ENCODE results near the gene RSU1. TPM values are rescaled to one million over a fixed set of nuclear protein-coding genes. Genes with fewer than 3 reads are reported as not detected.

Gene RSU1
- total RNA-seq, 1 experiment from 2014 or later: 29.5 TPM

GRCh38 chr10:16690417-16690816, 126.8 kb downstream of the RSU1 start (continued):
- TF ChIP-seq EZH2 (IDR thresholded peaks at IDR 0.05) (no peak), ELF1 (IDR thresholded peaks at IDR 0.05; ENCODE audit: borderline replicate concordance, low read depth) (no peak), POLR2AphosphoS5 (IDR thresholded peaks at IDR 0.05; ENCODE audit: low read depth, low read length) (no peak), CEBPB (IDR thresholded peaks at IDR 0.05; ENCODE audit: low read depth) (no peak), ZNF274 (IDR thresholded peaks at IDR 0.05; ENCODE audit: low read depth, low read length) (no peak), ATF3 (IDR thresholded peaks at IDR 0.05) (no peak), REST (IDR thresholded peaks at IDR 0.05; ENCODE audit: low read depth) (no peak), SRF (IDR thresholded peaks at IDR 0.05; ENCODE audit: low read depth) (no peak), CBX3 (IDR thresholded peaks at IDR 0.05; ENCODE audit: low read depth) (no peak)

GRCh38 chr10:16689696-16690095, 127.5 kb downstream of the RSU1 start:
- no peaks in the 10 kb centered on the region for H3K9me2 ChIP-seq (ENCODE audit: insufficient read depth)
- intact Hi-C loops (cut with micrococcal nuclease): no loop called here
- H3K36me3 ChIP-seq (ENCODE audit: control insufficient read depth in 1 of 2, insufficient read depth in 2 of 2, low read length in 2 of 2): no peaks in the 10 kb centered on the region
- POLR2A ChIA-PET: no interaction called here
- CTCF ChIA-PET: no interaction called here
- no peak for TF ChIP-seq SP1 (IDR thresholded peaks at IDR 0.05; ENCODE audit: low read depth)
- no peak for TF ChIP-seq REST (IDR thresholded peaks at IDR 0.05; ENCODE audit: low read depth)
- no peak for TF ChIP-seq JUND (IDR thresholded peaks at IDR 0.05)
- H3K4me1 ChIP-seq (ENCODE audit: control insufficient read depth in 1 of 2, insufficient read depth in 2 of 2, low read length in 2 of 2): no peaks in the 10 kb centered on the region
- H3K9ac ChIP-seq (ENCODE audit: low read length): no peak overlapping the region
- no peaks in the 10 kb centered on the region for H3K79me2 ChIP-seq (ENCODE audit: insufficient read depth, low read length)
- DNase-seq (ENCODE audit: low read depth, low spot score): no peak
- H3K27ac ChIP-seq (ENCODE audit: low read depth, low read length): no peak overlapping the region
- BruUV-seq (replicated peaks): no TSS peak
- no peaks in the 10 kb centered on the region for H4K20me1 ChIP-seq (ENCODE audit: insufficient read depth)
- no peak overlapping the region for H3K4me3 ChIP-seq (replicated peaks in 1 of 2; ENCODE audit: low read depth in 1 of 2, low read length in 2 of 2)
- no peaks in the 10 kb centered on the region for H3K9me3 ChIP-seq (ENCODE audit: control insufficient read depth in 1 of 2, insufficient read depth in 1 of 2, low read depth in 1 of 2, low read length in 2 of 2)
- ATAC-seq: no peak
- RAD21 ChIA-PET (ENCODE audit: low non-redundant PET in 1 of 2, low total read pairs in 2 of 2, uncharacterized antibody in 2 of 2, unreplicated experiment in 2 of 2): no interaction called here
- H3K27me3 ChIP-seq (ENCODE audit: insufficient read depth, low read length): no peaks in the 10 kb centered on the region
- H3K4me2 ChIP-seq (ENCODE audit: low read length): no peak overlapping the region
- H2AFZ ChIP-seq (ENCODE audit: low read depth, low read length, poor library complexity, severe bottlenecking): no peak overlapping the region
